Measurements from ENCODE around the gene TIPRL.

TIPRL gene

DNA sequence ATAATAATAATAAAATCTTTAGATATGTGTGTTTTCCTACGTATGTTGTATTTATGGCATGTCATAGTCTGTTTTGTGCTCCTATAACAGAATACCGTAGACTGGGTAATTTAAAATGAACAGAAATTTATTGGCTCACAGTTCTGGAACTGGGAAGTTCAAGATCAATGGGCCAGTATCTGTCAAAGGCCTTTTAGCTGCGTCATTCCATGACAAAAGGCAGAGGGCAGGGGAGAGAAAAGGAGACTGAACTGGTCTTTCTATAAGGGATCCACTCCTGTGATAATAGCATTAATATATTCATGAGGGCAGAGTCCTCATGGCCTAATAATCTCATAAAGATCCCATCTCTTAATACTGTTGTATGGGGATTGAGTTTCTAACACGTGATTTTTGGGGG, 39.9 kb downstream of the TIPRL start:
- no peak for DNase-seq

DNA sequence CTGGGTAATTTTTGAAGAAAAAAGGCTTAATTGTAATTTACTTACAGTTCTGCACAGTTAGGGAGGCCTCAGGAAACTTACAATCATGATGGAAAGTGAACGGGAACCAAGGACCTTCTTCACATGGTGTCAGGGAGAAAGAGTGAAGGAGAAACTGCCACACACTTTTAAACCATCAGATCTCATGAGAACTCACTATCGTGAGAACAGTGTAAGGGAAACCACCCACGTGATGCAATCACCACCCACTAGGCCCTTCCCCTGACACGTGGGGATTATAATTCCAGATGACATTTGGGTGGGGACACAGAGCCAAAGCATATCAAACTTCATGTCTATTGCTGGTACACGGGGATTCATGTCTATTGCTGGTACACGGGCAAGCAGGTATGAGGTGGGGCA, 41.7 kb downstream of the TIPRL start:
- DNase-seq = no peak

DNA sequence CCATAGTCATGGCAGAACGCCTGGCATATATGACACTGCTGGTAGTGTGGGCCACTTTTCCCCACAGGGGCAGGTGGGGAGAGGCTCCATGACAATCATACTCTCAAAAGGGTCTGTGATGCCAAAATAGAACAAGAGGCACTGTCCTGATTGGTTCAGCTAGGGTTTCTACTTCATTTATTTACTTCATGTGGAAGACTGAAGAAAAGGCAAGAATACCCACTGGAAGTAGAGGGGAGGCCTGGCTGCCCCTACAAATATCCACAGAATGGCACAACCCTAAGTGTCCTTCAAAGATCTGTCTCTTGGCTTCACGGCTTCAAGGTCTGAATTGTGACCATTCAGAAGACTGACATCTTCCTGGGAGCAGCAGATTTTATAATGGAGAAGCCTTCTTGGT, 42.5 kb downstream of the TIPRL start:
- no peak for DNase-seq

- DNase-seq = no peak
Measured at GRCh38 chr1:168223261-168223660, 44.5 kb downstream of the TIPRL start.

DNA sequence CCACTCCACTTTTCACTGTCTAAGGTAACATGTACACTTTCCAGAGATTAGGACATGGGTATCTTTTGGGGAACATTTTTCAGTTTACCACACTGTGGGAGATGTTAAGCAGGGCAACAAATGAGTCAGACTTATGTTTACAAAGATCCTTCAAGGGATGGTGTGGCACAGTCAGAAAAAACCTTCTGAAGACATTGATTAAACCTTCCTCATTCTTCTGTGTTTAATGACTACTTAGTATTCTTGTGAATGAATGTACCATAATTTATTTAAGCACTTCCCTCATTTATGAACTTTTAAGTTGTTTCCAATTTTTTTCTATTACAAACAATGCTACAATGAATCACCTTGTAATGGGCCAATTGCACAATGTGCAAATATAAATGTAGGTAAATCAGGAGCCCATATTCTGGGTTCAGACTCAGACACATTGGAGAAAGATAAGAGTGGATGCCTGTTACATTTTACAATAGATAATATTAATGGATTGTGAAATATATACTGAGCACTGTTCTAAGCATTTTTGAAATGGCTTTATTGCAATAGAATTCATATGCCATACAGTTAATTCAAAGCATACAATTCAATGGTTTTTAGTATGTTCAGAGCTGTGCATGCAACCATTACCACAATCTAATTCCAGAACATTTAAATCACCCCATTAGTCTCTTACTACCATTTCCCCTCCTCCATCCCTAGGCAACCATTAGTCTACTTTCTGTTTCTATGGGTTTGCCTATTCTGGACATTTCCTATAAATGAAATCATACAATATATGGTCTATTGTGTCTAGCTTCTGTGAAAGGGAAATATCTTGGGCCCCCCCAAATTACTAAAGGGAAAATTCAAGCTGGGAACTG, 45.1 kb downstream of the TIPRL start:
- DNase-seq = no peak

GRCh38 chr1:168224991-168225390, 46.2 kb downstream of the TIPRL start:
- DNase-seq = no peak

- peak; percentile 85 for DNase-seq
Measured at GRCh38 chr1:168225476-168226190, 46.9 kb downstream of the TIPRL start, which contains the start of gene SFT2D2. SFT2D2 (plus strand) TSS chr1:168226004; CDS start chr1:168226080, 76 bp downstream.

- no peak for DNase-seq
Measured at GRCh38 chr1:168227620-168228019, 48.9 kb downstream of the TIPRL start.

DNA sequence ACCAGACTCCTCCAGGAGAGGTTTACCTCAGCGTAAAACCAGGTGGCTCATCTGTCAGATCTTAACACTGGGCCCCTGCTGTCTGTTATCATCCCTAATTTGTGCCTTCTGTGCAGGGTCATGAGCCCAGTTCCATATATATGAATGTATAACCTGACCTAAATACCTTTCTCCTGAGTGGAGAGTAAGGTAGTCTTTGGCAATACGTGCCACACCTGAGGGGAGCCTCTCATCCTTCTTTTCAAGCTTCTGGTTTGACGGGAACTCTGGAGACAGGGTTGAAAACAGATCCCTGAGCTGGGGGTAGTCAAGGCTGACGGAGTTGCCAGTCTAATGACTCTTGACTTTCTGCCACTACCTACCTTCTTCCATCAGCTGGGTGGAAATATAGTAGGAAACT, 51.1 kb downstream of the TIPRL start:
- DNase-seq = no peak

DNA sequence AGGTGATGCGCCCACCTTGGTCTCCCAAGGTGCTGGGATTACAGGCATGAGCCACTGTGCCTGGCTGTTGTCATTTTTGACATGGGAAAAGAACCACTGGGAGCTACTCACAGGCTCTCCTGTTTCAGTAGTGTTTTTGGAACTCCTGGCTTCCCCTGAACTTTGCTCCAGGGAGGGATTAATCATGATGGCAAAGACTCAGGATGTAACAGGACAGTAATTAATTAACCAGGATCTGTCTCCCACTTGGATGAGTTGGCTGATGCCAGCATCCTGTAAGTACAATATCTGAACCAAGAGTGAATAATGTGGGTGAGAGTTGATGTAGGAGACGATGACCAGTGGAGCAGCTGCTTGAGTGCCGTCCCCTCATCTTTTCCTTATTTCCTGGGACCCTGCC, 51.9 kb downstream of the TIPRL start:
- no peak for DNase-seq

DNA sequence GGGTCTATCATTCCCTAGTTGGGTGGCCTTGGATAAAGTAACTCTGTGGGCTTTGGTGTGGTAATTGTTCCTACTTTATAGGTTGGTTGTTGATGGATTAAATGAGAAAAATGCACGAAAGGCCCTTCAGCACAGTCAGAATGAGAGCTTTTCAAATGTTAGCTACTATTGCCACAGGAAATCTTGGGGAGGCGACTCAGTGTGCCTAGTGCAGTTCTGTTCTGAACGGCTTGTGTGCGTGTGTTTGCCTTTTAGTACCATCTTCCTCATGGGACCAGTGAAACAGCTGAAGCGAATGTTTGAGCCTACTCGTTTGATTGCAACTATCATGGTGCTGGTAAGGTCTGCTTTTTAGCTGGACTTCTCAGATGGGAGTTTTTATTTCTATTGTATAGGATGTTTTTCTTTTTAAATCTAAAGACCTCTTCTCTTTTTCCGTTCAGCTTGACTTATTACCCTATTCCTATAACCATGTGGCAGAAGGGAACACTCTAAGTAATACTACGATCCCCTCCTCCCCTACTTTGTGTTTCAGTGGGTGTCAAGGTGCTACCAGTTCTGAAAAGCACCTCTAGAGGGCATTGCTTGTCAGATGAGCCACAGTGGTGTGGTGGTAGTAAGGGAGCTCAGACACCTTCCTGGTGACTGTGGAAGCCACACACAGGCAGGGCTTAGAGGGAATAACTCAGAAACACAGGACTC, 56.2 kb downstream of the TIPRL start:
- DNase-seq = no peak

- DNase-seq = no peak
Measured at GRCh38 chr1:168235548-168235885, 56.8 kb downstream of the TIPRL start.

DNA sequence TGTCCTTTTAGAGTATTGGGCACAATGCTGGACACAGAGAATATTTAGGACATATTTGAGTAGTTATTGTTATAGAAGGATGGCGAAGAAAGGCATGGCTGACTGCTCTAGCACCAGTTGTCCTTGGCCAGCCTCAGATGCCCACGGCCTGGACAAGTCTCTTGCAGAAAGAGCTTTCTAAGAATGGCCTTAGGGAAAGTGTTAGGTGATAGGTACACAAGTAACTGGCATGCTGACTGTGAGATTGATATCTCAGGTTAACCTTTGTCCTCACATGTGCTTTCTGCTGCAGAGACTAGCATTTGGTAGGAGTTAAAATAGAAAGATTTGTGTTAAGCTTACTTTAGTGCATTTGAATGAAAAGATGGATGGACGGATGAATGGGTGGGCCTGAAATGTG, 57.2 kb downstream of the TIPRL start:
- DNase-seq = no peak

DNA sequence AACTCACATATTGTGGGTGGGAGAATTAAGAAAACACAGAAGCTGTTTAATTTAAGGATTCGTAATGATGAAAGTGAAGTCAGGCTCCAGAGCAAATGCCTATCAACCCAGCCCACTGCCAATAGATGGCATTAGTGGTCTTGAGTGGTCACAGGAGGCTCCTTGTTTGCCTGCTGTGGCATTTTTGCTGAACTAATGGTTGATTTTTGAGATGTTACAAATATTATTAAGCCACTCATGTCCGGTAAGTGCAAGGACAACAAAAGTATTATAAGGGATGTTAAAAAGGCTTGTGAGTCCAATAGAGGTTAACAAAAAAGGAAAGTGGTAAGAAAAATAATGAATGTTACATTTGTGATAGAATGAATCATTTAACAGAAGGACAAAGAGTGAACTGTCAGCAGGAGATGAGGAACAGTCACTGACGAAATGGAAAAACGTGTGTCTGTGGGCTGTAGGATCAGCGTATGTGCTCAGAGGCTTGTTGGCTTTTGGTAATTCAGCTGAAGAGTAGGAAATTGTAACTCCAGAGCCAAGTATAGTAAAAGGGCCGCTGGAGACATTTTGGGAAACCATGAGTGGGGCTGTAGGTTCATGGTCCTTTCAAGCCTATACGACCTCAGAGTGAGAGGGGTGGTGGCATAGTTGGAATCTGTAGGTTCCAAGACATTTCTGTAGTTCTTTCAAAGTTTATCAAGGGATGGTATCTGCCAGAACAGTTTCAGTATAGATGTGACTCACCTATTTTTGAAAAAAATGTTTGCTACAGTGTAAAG, 58.3 kb downstream of the TIPRL start:
- DNase-seq = no peak

- DNase-seq = no peak
Measured at GRCh38 chr1:168243198-168243597, 64.4 kb downstream of the TIPRL start.

DNA sequence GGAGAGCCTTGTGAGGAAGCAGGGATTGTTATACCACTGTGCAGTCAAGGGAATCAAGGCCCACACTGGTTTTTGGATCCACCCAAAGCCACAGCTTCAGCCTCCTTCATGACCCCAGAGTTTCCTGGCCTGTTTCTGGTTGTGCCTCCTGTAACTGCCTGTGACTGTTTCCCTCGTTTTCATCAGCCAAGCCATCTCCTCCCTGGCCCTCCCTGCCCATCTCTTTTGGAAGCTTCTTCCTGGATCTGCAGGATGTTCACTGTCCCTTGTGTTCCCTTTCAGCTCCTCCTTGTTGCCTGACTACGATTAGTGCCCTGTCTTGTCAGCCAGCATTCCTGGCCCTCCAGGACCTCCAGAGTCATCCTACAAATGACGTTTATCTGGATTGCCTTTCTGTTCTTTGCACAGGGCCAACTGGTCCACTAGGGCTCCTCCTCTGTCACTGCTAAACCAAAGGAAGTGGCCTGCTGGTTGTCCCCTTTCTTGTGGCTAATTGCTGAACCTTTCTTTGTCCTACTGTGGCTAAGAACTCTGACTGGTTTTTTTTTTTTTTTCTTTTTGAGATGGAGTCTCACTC, 65.0 kb downstream of the TIPRL start:
- DNase-seq = no peak

DNA sequence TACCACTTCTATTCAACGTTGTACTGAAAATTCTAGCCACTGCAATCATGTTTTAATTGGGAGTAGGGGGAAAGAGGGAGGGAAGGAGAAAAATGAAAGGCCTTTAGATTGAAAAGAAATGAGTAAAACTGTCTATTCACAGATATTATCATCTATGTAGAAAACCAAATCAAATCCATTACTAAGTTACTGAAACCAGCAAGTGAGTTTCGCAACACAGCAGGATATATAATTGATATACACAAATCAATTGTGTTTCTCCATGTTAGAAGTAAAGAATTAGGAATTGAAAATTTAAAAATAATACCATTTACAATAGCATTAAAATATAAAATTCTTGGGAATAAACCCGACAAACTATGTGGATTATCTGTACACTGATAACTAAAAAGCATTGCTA, 66.3 kb downstream of the TIPRL start:
- DNase-seq = no peak

GRCh38 chr1:168246506-168246905, 67.7 kb downstream of the TIPRL start:
- no peak for DNase-seq
